DOHH2 (cell line): ENCODE data around the gene RSPO1.

Experiments used
- H3F3A ChIP-seq: fragments of 200-600 bp; sonication (generic), shearing (Covaris generic); 2 replicates; pipeline ENCODE4 v1.6.0; 2016; ENCODE audit warnings: antibody characterized with exemption, mild to moderate bottlenecking; ENCODE audit not compliant: control insufficient read depth, insufficient read depth
- H3K27ac ChIP-seq: fragments of 200-600 bp; sonication (generic); 2 replicates; pipeline ENCODE4 v1.5.1; 2014; ENCODE audit warnings: low read depth, mild to moderate bottlenecking, low read length, moderate library complexity
- H3K27me3 ChIP-seq: fragments of 200-600 bp; sonication (generic); 2 replicates; pipeline ENCODE4 v1.6.1; 2014; ENCODE audit warnings: mild to moderate bottlenecking, low read length, mixed read lengths; ENCODE audit not compliant: control insufficient read depth
- H3K36me3 ChIP-seq: fragments of 200-600 bp; sonication (generic); 2 replicates; pipeline ENCODE4 v1.6.1; 2014; ENCODE audit warnings: mild to moderate bottlenecking, low read length, moderate library complexity, mixed read lengths; ENCODE audit not compliant: control insufficient read depth
- H3K4me1 ChIP-seq: fragments of 200-600 bp; sonication (generic); 2 replicates; pipeline ENCODE4 v1.6.1; 2014; ENCODE audit warnings: mild to moderate bottlenecking, low read length, mixed read lengths; ENCODE audit not compliant: control insufficient read depth
- H3K4me2 ChIP-seq: fragments of 200-600 bp; sonication (generic); 2 replicates; pipeline ENCODE4 v1.6.0; 2014; ENCODE audit warnings: mild to moderate bottlenecking, low read length, moderate library complexity
- H3K4me3 ChIP-seq: fragments of 200-600 bp; sonication (generic); 2 replicates; pipeline ENCODE4 v1.5.1; 2014; ENCODE audit warnings: mild to moderate bottlenecking, low read length, mixed read lengths
- H3K79me2 ChIP-seq: fragments of 200-600 bp; sonication (generic); 2 replicates; pipeline ENCODE4 v1.6.1; 2014; ENCODE audit warnings: mild to moderate bottlenecking, low read length, mixed read lengths; ENCODE audit not compliant: control insufficient read depth
- H3K9me2 ChIP-seq: fragments of 200-600 bp; sonication (generic); replicated peaks from 2 replicates; pipeline ENCODE4 v1.6.1; 2014; ENCODE audit warnings: mild to moderate bottlenecking, low read length, mixed read lengths; ENCODE audit not compliant: control insufficient read depth
- H3K9me3 ChIP-seq: fragments of 200-600 bp; sonication (generic); 2 replicates; pipeline ENCODE4 v1.6.1; 2014; ENCODE audit warnings: antibody characterized with exemption, low read length, mixed read lengths; ENCODE audit not compliant: control insufficient read depth, insufficient read depth
- H4K20me1 ChIP-seq: fragments of 200-600 bp; sonication (generic); 2 replicates; pipeline ENCODE4 v1.6.0; 2014; ENCODE audit warnings: low read depth, mild to moderate bottlenecking, antibody characterized with exemption, low read length, moderate library complexity; ENCODE audit not compliant: control insufficient read depth, insufficient read depth
- EZH2phosphoT487 ChIP-seq: fragments of 200-600 bp; sonication (generic); IDR thresholded peaks from 2 replicates; pipeline ENCODE4 v1.6.1; 2017; ENCODE audit warnings: borderline replicate concordance, mild to moderate bottlenecking, antibody characterized with exemption, low read length, moderate library complexity, mixed read lengths
- TF ChIP-seq, protein P1 (sequence below): fragments of 200-600 bp; sonication (generic); IDR thresholded peaks from one replicate; pipeline ENCODE4 v1.5.1; 2014; ENCODE audit warnings: antibody characterized with exemption, mild to moderate bottlenecking, low read depth, low read length; ENCODE audit not compliant: poor library complexity, severe bottlenecking

The RSPO1 gene

DNA sequence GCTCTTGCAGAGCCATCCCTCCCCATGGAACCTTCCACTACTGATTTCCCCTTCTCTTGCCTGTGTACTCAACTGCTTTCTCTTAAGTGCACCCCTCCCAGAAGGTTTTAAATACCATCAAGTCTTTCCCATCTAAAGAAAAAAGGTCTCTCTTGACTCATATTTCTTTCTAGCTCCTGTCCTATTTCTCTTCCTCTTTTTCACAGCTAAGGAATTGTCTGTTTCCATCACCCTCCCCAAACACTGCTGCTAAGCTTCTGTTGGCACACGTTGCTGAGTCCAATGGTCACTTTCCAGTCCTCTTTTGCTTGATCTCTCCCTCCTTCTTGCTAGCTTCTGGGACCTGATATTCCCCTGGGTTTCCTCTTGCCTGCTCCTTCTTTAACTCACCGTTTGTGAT, 25.7 kb downstream of the RSPO1 start:
- Histone ChIP-seq H3K9me3 (no peaks in the 10 kb centered on the region), H3K4me3 (no peak overlapping the region), H3K36me3 (no peaks in the 10 kb centered on the region), H3F3A (no peaks in the 10 kb centered on the region), H3K4me2 (no peak overlapping the region), H3K79me2 (no peaks in the 10 kb centered on the region), H3K27me3 (peaks cover 37% of the 10 kb centered on the region), H3K9me2 (no peaks in the 10 kb centered on the region), H4K20me1 (no peaks in the 10 kb centered on the region), H3K4me1 (peaks cover 4% of the 10 kb centered on the region; the same call in 1 of the 2 replicates), H3K27ac (no peak overlapping the region)
- TF ChIP-seq EZH2phosphoT487, result no peak
- TF ChIP-seq, protein P1, sequence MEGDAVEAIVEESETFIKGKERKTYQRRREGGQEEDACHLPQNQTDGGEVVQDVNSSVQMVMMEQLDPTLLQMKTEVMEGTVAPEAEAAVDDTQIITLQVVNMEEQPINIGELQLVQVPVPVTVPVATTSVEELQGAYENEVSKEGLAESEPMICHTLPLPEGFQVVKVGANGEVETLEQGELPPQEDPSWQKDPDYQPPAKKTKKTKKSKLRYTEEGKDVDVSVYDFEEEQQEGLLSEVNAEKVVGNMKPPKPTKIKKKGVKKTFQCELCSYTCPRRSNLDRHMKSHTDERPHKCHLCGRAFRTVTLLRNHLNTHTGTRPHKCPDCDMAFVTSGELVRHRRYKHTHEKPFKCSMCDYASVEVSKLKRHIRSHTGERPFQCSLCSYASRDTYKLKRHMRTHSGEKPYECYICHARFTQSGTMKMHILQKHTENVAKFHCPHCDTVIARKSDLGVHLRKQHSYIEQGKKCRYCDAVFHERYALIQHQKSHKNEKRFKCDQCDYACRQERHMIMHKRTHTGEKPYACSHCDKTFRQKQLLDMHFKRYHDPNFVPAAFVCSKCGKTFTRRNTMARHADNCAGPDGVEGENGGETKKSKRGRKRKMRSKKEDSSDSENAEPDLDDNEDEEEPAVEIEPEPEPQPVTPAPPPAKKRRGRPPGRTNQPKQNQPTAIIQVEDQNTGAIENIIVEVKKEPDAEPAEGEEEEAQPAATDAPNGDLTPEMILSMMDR, result no peak

DNA sequence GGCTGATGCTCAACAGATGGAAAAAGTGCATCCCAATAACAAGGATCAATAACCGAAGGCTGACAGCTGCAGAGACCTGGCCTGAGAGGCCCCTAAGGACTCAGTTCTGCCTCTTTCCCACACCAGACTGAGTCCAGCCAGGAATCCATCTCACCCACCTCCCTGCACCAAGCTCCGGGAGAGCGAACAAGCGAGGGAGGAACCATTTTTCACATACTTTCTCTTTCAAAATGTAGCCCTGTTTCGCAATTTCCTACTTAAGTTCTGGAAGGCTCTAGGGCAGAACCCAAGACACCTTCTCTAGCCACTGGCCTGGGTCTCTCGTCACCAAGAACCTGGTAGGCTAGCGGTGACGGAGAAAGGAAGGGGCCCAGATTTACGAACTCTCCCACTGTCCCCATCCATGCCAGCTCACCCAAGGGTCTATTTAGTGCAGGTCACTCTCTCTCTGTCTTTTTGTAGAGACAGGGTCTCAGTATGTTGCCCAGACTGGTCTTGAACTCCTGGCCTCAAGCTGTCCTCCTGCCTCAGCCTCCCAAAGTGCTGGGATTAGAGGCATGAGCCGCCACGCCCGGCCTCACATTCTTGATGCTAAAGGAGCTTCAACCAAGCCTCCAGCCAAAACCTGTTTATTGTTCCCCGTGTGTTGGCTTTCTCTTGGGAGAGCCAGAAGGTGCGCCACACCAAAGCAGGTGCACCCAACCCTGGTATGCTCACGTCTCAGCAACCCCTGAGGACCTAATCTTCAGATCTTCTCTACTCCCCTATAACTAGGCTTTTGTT, 28.0 kb downstream of the RSPO1 start:
- H3K27ac ChIP-seq, result no peak overlapping the region
- H3K9me3 ChIP-seq, result no peaks in the 10 kb centered on the region
- no peaks in the 10 kb centered on the region for H4K20me1 ChIP-seq
- no peaks in the 10 kb centered on the region for H3F3A ChIP-seq
- no peaks in the 10 kb centered on the region for H3K36me3 ChIP-seq
- no peak overlapping the region for H3K4me3 ChIP-seq
- peaks cover 41% of the 10 kb centered on the region for H3K27me3 ChIP-seq
- no peak overlapping the region for H3K4me2 ChIP-seq
- no peaks in the 10 kb centered on the region for H3K9me2 ChIP-seq
- peaks cover 4% of the 10 kb centered on the region; the same call in 1 of the 2 replicates for H3K4me1 ChIP-seq
- TF ChIP-seq, protein P1, result no peak
- no peak for TF ChIP-seq EZH2phosphoT487
- H3K79me2 ChIP-seq, result no peaks in the 10 kb centered on the region

DNA sequence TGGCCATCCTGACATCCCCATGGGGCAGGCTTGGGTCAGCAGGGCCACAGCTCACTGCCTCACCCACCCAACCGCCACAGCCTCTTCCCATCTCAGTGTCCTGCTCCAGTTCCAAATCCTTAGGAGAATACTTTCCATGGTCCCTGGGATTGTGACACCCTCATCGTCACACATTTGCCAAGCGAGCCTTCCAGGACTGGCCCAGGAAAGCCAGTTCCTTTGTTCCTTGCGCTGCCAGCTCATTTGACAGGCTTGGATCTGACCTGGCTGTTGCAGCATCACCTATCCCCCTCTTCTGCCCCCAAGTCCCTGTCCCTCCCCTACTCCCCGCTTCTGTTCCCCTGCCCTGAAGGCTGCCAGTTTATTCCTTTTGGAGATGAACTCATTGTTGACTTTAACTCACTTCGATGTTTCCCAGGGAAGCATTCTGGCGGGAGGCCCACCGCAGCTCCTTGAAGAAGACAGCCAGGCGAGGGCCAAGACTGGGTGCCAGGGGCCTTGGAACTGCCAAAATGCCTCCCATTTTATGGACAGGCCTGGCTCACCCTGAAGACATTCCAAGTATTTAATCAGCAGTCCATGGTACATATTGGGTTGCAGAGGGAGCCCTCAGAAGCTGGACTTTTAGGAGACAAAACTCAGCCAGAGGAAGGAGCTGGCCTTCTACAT, 28.8 kb downstream of the RSPO1 start:
- no peak overlapping the region for H3K4me3 ChIP-seq
- no peak overlapping the region for H3K27ac ChIP-seq
- no peaks in the 10 kb centered on the region for H3K79me2 ChIP-seq
- H3K36me3 ChIP-seq, result no peaks in the 10 kb centered on the region
- no peaks in the 10 kb centered on the region for H3K9me3 ChIP-seq
- peaks cover 4% of the 10 kb centered on the region; the same call in 1 of the 2 replicates for H3K4me1 ChIP-seq
- peaks cover 42% of the 10 kb centered on the region for H3K27me3 ChIP-seq
- no peak for TF ChIP-seq EZH2phosphoT487
- TF ChIP-seq, protein P1, result no peak
- no peaks in the 10 kb centered on the region for H4K20me1 ChIP-seq
- no peak overlapping the region for H3K4me2 ChIP-seq
- no peaks in the 10 kb centered on the region for H3F3A ChIP-seq
- no peaks in the 10 kb centered on the region for H3K9me2 ChIP-seq
